ENCODE results near the gene USP22.

Gene USP22

GRCh38 chr17:20999044-20999573 lies 43.7 kb downstream of the USP22 start:
- no peak for DNase-seq

GRCh38 chr17:20998571-20999043 lies 44.2 kb downstream of the USP22 start:
- no peak for DNase-seq

- DNase-seq: no peak
Observed at GRCh38 chr17:20997711-20998570, 44.9 kb downstream of the USP22 start.

- DNase-seq: no peak
Observed at GRCh38 chr17:20996724-20997615, 45.8 kb downstream of the USP22 start.

DNA sequence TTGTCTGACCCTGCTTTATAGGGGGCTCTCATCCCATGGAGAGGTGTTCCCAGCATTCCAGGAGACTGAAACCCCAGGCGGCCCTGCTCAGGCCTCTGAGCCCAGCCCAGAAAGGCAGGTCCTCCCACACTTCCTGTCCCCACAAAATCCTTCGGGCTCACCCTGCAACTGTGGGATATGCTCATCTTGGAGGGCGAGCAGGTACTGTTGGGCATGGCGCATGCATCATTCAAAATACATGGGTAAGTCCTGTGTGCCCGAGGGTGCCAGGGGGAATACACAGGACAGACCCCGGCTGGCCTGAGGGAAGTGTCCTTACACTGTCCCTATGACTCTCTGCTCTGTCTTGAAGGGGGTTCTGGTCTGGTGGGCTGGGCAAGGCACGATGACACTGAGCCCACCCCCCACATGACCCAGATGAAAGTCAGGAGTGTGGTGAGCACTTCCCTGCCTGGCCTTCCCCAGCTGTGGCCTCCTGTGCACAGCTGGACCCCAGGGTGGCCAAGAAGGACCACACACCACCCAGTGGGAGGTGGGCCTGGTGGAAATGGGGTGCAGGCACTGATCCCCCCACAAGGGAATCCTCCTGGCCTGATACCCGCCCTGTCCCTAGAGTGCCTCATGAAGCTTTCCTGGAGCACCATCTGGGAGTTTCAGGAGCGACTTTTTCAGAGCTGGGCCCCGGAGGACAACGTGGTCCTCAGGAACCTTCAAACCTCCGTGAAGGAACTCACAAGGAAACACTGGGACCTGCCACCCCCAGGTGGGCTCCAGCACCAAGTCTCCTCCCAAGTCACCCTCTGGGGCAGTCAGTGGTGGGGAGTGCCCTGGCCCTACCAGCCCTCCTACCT lies 46.7 kb downstream of the USP22 start:
- no peak for DNase-seq

DNA sequence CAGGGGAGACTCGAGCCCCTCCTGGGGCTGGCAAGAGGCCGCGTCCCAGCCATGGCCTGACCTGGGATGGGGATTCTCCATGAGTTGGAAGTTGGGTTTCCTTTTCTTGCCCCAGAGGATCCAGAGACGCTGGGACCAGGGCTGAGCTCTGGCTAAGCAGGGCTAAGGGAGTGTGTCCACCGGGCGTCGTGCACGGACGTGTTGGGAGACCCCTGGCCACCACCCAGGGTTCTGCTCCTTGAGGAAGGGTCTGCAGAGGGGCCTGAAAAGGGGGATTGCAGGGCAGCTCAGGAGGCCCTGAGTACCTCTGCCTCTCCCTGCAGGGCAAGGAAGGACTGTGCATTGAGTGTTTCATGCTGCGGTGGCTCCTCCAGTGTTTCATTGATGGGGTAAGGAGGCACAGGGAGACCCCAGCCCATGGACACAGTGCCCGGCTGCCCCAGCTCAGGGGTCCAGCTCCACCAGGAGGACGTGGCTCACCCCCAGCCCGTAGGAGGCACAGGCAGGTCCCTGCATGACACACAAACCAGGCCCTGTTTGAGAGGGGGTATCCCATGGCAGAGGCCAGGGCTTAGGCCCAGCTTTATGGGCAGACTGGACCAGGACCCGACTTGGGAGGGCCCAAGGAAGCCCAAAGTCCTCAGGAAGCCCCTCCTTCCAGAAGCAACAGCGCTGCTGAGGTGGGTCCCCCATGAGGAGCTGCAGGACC lies 47.5 kb downstream of the USP22 start:
- DNase-seq: no peak

GRCh38 chr17:20994779-20995149 lies 48.0 kb downstream of the USP22 start:
- no peak for DNase-seq

GRCh38 chr17:20993863-20994778 lies 48.7 kb downstream of the USP22 start:
- no peak for DNase-seq

- no peak for DNase-seq
Observed at GRCh38 chr17:20992987-20993862, 49.6 kb downstream of the USP22 start.

GRCh38 chr17:20992416-20992815 lies 50.4 kb downstream of the USP22 start:
- DNase-seq: no peak

GRCh38 chr17:20991276-20992037 lies 51.4 kb downstream of the USP22 start:
- no peak for DNase-seq

- DNase-seq: no peak
Observed at GRCh38 chr17:20989991-20990855, 52.6 kb downstream of the USP22 start.

GRCh38 chr17:20989481-20989880 lies 53.3 kb downstream of the USP22 start:
- DNase-seq: no peak

GRCh38 chr17:20988896-20989295 lies 53.9 kb downstream of the USP22 start:
- no peak for DNase-seq

- DNase-seq: no peak
Observed at GRCh38 chr17:20988001-20988636, 54.7 kb downstream of the USP22 start.

GRCh38 chr17:20987511-20987910 lies 55.3 kb downstream of the USP22 start:
- no peak for DNase-seq

DNA sequence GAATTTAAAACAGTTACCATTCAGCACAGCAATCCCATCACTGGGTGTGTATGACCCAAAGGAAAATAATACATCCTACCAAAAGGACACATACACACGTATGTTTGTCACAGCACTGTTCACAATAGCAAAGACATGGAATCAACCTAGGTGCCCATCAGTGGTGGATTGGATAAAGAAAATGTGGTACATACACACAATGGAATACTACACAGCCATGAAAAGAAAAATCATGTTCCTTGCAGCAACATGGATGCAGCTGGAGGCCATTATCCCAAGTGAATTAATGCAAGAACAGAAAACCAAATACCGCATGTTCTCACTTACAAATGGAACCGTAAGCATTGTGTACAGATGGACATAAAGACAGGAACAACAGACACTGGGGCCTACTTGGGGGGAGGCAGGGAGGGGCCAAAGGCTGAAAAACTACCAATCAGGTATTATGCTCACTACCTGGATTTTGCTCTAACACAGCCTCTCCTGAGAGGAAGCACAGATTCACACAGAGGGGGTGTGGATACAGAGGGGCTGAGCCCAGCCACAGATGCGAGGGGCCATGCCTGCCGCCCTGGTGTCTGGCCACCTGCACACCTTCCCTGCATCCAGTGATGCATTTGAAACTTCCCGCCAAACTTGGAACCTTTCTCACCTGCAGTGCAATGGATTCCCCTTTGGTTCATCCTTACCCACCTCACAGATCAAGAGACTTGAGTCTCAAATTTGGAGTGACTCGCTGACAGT lies 55.9 kb downstream of the USP22 start:
- DNase-seq: no peak
